Activated naive CD8-positive, alpha-beta T cell treated with anti-CD3 and anti-CD28 coated beads, Interleukin-2, amount 50 U/mL, for 24 hours (primary cell): ENCODE results near the gene POU2AF1.

ENCODE experiments used
- ATAC-seq: fragments of 150-1000 bp; cut with Tn5 transposase; one replicate; pipeline ENCODE4 v1.10.0; 2021
- DNase-seq: peaks from one replicate; pipeline ENCODE4 v3.0.0; 2021
- H3K27ac Mint-ChIP-seq: one replicate; pipeline ENCODE4 v1.8.0; 2021; ENCODE audit warnings: mild to moderate bottlenecking, mixed read lengths
- H3K27me3 Mint-ChIP-seq: one replicate; pipeline ENCODE4 v1.8.0; 2021; ENCODE audit warnings: mixed read lengths
- H3K36me3 Mint-ChIP-seq: one replicate; pipeline ENCODE4 v1.8.0; 2021; ENCODE audit warnings: low read depth, mixed read lengths
- H3K4me1 Mint-ChIP-seq: one replicate; pipeline ENCODE4 v1.8.0; 2021; ENCODE audit warnings: mixed read lengths
- H3K4me3 Mint-ChIP-seq: one replicate; pipeline ENCODE4 v1.8.0; 2021; ENCODE audit warnings: mild to moderate bottlenecking, moderate library complexity, mixed read lengths
- H3K9me3 Mint-ChIP-seq: one replicate; pipeline ENCODE4 v1.8.0; 2021; ENCODE audit warnings: mixed read lengths

The POU2AF1 gene

GRCh38 chr11:111364503-111364902 is 14.6 kb downstream of the POU2AF1 start:
- Mint-ChIP-seq H3K27me3 (no peaks in the 10 kb centered on the region), H3K36me3 (peaks cover 5% of the 10 kb centered on the region), H3K27ac (no peak overlapping the region), H3K9me3 (no peaks in the 10 kb centered on the region), H3K4me3 (no peak overlapping the region), H3K4me1 (peaks cover 51% of the 10 kb centered on the region)
- ATAC-seq (no peak), DNase-seq (no peak)

- H3K27ac Mint-ChIP-seq, result no peak overlapping the region
- DNase-seq (no peak), ATAC-seq (no peak)
- H3K36me3 Mint-ChIP-seq, result peaks cover 5% of the 10 kb centered on the region
- no peaks in the 10 kb centered on the region for H3K27me3 Mint-ChIP-seq
- H3K4me3 Mint-ChIP-seq, result no peak overlapping the region
- H3K9me3 Mint-ChIP-seq, result no peaks in the 10 kb centered on the region
- peaks cover 49% of the 10 kb centered on the region for H3K4me1 Mint-ChIP-seq
These were observed 15.1 kb downstream of the POU2AF1 start for GRCh38 chr11:111363985-111364384.

- Mint-ChIP-seq H3K4me3 (no peak overlapping the region), H3K36me3 (peaks cover 5% of the 10 kb centered on the region), H3K4me1 (peaks cover 49% of the 10 kb centered on the region), H3K27me3 (no peaks in the 10 kb centered on the region), H3K9me3 (no peaks in the 10 kb centered on the region), H3K27ac (no peak overlapping the region)
- DNase-seq (no peak), ATAC-seq (no peak)
These were observed 16.1 kb downstream of the POU2AF1 start for GRCh38 chr11:111362887-111363411.

- Mint-ChIP-seq H3K27me3 (no peaks in the 10 kb centered on the region), H3K9me3 (no peaks in the 10 kb centered on the region), H3K4me3 (no peak overlapping the region), H3K4me1 (peaks cover 41% of the 10 kb centered on the region), H3K27ac (peak overlapping the region; percentile 5), H3K36me3 (peaks cover 3% of the 10 kb centered on the region)
- no peak for ATAC-seq
- no peak for DNase-seq
These were observed 17.2 kb downstream of the POU2AF1 start for GRCh38 chr11:111361874-111362273.

- DNase-seq (no peak), ATAC-seq (no peak)
- H3K36me3 Mint-ChIP-seq, result peaks cover 5% of the 10 kb centered on the region
- H3K27me3 Mint-ChIP-seq, result no peaks in the 10 kb centered on the region
- H3K4me1 Mint-ChIP-seq, result peaks cover 37% of the 10 kb centered on the region
- peak overlapping the region; percentile 5 for H3K27ac Mint-ChIP-seq
- H3K9me3 Mint-ChIP-seq, result no peaks in the 10 kb centered on the region
- H3K4me3 Mint-ChIP-seq, result no peak overlapping the region
These were observed 17.8 kb downstream of the POU2AF1 start for GRCh38 chr11:111361052-111361801.

- Mint-ChIP-seq H3K4me1 (peaks cover 28% of the 10 kb centered on the region), H3K27ac (no peak overlapping the region)
These were observed 18.7 kb downstream of the POU2AF1 start for GRCh38 chr11:111360150-111361043.

GRCh38 chr11:111359223-111360149 is 19.6 kb downstream of the POU2AF1 start:
- DNase-seq, result no peak
- ATAC-seq, result peak; percentile 78
- no peak overlapping the region for H3K27ac Mint-ChIP-seq

More at GRCh38 chr11:111360150-111361043, 18.7 kb downstream of the POU2AF1 start:
- Mint-ChIP-seq H3K36me3 (peaks cover 5% of the 10 kb centered on the region), H3K27me3 (no peaks in the 10 kb centered on the region), H3K9me3 (no peaks in the 10 kb centered on the region), H3K4me3 (no peak overlapping the region)
- ATAC-seq (no peak), DNase-seq (no peak)

GRCh38 chr11:111358038-111359001 is 20.8 kb downstream of the POU2AF1 start:
- Mint-ChIP-seq H3K9me3 (no peaks in the 10 kb centered on the region), H3K36me3 (peaks cover 5% of the 10 kb centered on the region), H3K27me3 (no peaks in the 10 kb centered on the region), H3K4me3 (no peak overlapping the region), H3K27ac (no peak overlapping the region), H3K4me1 (peaks cover 22% of the 10 kb centered on the region)
- ATAC-seq (no peak), DNase-seq (no peak)

More at GRCh38 chr11:111359223-111360149, 19.6 kb downstream of the POU2AF1 start:
- Mint-ChIP-seq H3K27me3 (no peaks in the 10 kb centered on the region), H3K9me3 (no peaks in the 10 kb centered on the region), H3K4me3 (no peak overlapping the region), H3K4me1 (peaks cover 25% of the 10 kb centered on the region), H3K36me3 (peaks cover 5% of the 10 kb centered on the region)

GRCh38 chr11:111357150-111358037 is 21.7 kb downstream of the POU2AF1 start:
- no peak for DNase-seq
- H3K27ac Mint-ChIP-seq, result peak overlapping the region; percentile 39
- H3K36me3 Mint-ChIP-seq, result peaks cover 5% of the 10 kb centered on the region
- no peaks in the 10 kb centered on the region for H3K9me3 Mint-ChIP-seq
- no peak overlapping the region for H3K4me3 Mint-ChIP-seq
- ATAC-seq, result no peak
- peaks cover 21% of the 10 kb centered on the region for H3K4me1 Mint-ChIP-seq
- no peaks in the 10 kb centered on the region for H3K27me3 Mint-ChIP-seq

GRCh38 chr11:111356660-111357048 is 22.4 kb downstream of the POU2AF1 start:
- Mint-ChIP-seq H3K27ac (peak overlapping the region; percentile 39), H3K36me3 (peaks cover 5% of the 10 kb centered on the region), H3K4me1 (peaks cover 15% of the 10 kb centered on the region), H3K4me3 (no peak overlapping the region), H3K9me3 (no peaks in the 10 kb centered on the region), H3K27me3 (no peaks in the 10 kb centered on the region)
- DNase-seq (no peak), ATAC-seq (no peak)

- no peaks in the 10 kb centered on the region for H3K9me3 Mint-ChIP-seq
- H3K27me3 Mint-ChIP-seq, result no peaks in the 10 kb centered on the region
- no peak overlapping the region for H3K4me3 Mint-ChIP-seq
- DNase-seq (no peak), ATAC-seq (no peak)
- no peak overlapping the region for H3K27ac Mint-ChIP-seq
- H3K4me1 Mint-ChIP-seq, result peaks cover 9% of the 10 kb centered on the region
- H3K36me3 Mint-ChIP-seq, result peaks cover 5% of the 10 kb centered on the region
These were observed 23.0 kb downstream of the POU2AF1 start for GRCh38 chr11:111355956-111356659.

GRCh38 chr11:111355101-111355500 is 24.0 kb downstream of the POU2AF1 start:
- no peak overlapping the region for H3K4me3 Mint-ChIP-seq
- H3K9me3 Mint-ChIP-seq, result no peaks in the 10 kb centered on the region
- ATAC-seq, result no peak
- H3K4me1 Mint-ChIP-seq, result peaks cover 3% of the 10 kb centered on the region
- H3K27me3 Mint-ChIP-seq, result no peaks in the 10 kb centered on the region
- no peak for DNase-seq
- peaks cover 2% of the 10 kb centered on the region for H3K36me3 Mint-ChIP-seq
- H3K27ac Mint-ChIP-seq, result no peak overlapping the region
